Lung (tissue), 12 donors: Measurements from ENCODE around the gene PRSS8. TPM values are rescaled to one million over a fixed set of nuclear protein-coding genes. Genes with fewer than 3 reads are reported as not detected.

Experiments used
- ATAC-seq: fragments of 200-7000 bp; cut with Tn5 transposase; one replicate; pipeline ENCODE4 v1.9.1; 2020; ENCODE audit warnings: moderate number of reproducible peaks; ENCODE audit not compliant: insufficient read depth, low FRiP score
- DNase-seq, 3 donors: peaks; one replicate each; pipeline ENCODE4 v3.0.0-alpha.2; 2013 to 2017
- H3K27ac ChIP-seq, 2 donors: one replicate each; pipeline ENCODE4 v1.5.1; 2013; ENCODE audit warnings: mild to moderate bottlenecking in 2 of 2, moderate library complexity in 2 of 2, control low read depth in 1 of 2, inconsistent platforms in 1 of 2, low read depth in 1 of 2, low read length in 1 of 2
- H3K27me3 ChIP-seq, 3 donors: one replicate each; pipeline ENCODE4 v1.5.1; 2013; ENCODE audit warnings: low read length in 2 of 3; ENCODE audit not compliant: control insufficient read depth in 3 of 3, insufficient read depth in 3 of 3
- H3K36me3 ChIP-seq, 4 donors: one replicate each; pipeline ENCODE4 v1.5.1; 2013; ENCODE audit warnings: low read length in 4 of 4, mild to moderate bottlenecking in 1 of 4, moderate library complexity in 1 of 4; ENCODE audit not compliant: control insufficient read depth in 4 of 4, insufficient read depth in 4 of 4
- H3K4me1 ChIP-seq, 5 donors: one replicate each; pipeline ENCODE4 v1.5.1; 2013; ENCODE audit warnings: low read length in 5 of 5, mild to moderate bottlenecking in 2 of 5, moderate library complexity in 1 of 5; ENCODE audit not compliant: control insufficient read depth in 5 of 5, insufficient read depth in 5 of 5
- H3K4me3 ChIP-seq: one replicate; pipeline ENCODE4 v1.5.1; 2013; ENCODE audit warnings: mild to moderate bottlenecking, control low read depth, moderate library complexity
- H3K9ac ChIP-seq, 2 donors: one replicate each; pipeline ENCODE4 v1.5.1; 2013; ENCODE audit warnings: low read length in 2 of 2, control low read depth in 1 of 2; ENCODE audit not compliant: insufficient read depth in 1 of 2
- H3K9me3 ChIP-seq, 4 donors: one replicate each; pipeline ENCODE4 v1.5.1; 2013; ENCODE audit warnings: low read length in 3 of 4, mild to moderate bottlenecking in 1 of 4, moderate library complexity in 1 of 4; ENCODE audit not compliant: control insufficient read depth in 4 of 4, insufficient read depth in 3 of 4
- WGBS, 2 donors: extraction: QIAGEN DNeasy Blood & Tissue Kit; methylation state at CpG; one replicate each; pipeline ENCODE4 v1.1.7; 2013; 5-methylcytosine and 5-hydroxymethylcytosine counted together
- polyA plus RNA-seq, 2 donors: library from polyadenylated mRNA; stranded (reverse); fragments of 200-250 nt; gene quantifications; one replicate each; pipeline ENCODE4 v1.2.1, GENCODE V29; 2013
- total RNA-seq, 2 donors: library from RNA; depleted of rRNA in 1 of 2; stranded (reverse); fragments of >200 nt in 1 of 2; gene quantifications; one replicate each; pipeline ENCODE4 v1.2.1, GENCODE V29; 2014 to 2021
- TF ChIP-seq, protein P1 (sequence below): IDR thresholded peaks from 2 replicates; pipeline ENCODE4 v1.5.1; 2012; ENCODE audit warnings: mild to moderate bottlenecking; ENCODE audit errors: control extremely low read depth, extremely low read depth
- donor health status: control.
- donor health status: control.
- donor health status: Bipolar disorder and iron deficiency.
- donor health status: healthy.
- donor health status: DM: yes; HTN: yes; CAD: no.

The PRSS8 gene
- total and polyA plus RNA-seq, 4 donors, result 83.2 to 127 (median 89.8) TPM

DNA sequence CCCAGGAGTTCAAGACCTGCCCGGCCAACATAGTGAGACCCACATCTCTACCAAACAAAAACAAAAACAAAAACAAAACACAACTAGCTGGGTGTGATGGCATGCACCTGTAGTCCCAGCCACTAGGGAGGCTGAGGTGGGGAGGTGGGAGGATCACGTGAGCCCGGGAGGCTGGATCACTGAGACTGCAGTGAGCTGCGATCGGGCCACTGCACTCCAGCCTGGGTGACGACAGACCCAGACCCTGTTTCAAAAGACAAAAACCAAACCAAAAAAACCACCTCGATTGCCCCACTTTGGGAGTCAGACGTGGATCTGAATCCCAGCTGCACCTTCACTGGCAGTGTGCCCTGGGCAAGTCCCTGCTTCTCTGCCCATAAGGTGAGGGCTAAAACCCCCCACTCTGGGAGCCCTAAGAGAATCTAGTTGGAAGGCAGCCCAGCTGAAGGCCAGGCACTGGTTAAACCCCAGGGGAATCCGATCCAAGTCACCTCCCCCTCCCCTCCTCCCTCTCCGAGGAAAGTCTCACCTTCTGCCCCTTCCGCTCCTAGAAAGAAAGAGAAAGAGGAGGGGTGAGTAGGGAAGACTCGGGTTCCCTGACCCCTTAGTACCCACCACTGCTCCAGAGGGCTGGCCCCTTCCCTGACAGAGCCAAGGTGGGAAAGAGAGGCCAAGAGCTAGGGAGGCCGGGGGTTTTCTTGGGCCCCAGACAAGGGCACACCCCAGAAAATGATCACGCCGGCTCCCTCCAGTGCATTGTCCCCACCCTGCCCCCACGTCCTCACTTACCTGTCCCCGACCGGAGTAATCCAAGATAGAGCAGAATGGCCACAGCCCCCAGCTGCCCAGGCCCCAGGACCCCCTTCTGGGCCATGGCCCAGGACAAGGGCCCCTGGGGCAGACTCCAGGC, 647 bp downstream of the PRSS8 start:
- H3K4me3 ChIP-seq, result peak overlapping the region; percentile 38
- peaks cover 0 to 26% (median 13%) of the 10 kb centered on the region in 4 donors for H3K36me3 ChIP-seq
- DNase-seq (peak; percentile 63 to 78 (median 66)), ATAC-seq (no peak)
- no peaks in the 10 kb centered on the region for H3K9me3 ChIP-seq
- peak overlapping the region in 1 of 2 donors; percentile 84 for H3K27ac ChIP-seq
- 24 to 36% methylated on average over 16 to 18 of the region's 18 CpGs for WGBS, 2 donors
- TF ChIP-seq, protein P1, sequence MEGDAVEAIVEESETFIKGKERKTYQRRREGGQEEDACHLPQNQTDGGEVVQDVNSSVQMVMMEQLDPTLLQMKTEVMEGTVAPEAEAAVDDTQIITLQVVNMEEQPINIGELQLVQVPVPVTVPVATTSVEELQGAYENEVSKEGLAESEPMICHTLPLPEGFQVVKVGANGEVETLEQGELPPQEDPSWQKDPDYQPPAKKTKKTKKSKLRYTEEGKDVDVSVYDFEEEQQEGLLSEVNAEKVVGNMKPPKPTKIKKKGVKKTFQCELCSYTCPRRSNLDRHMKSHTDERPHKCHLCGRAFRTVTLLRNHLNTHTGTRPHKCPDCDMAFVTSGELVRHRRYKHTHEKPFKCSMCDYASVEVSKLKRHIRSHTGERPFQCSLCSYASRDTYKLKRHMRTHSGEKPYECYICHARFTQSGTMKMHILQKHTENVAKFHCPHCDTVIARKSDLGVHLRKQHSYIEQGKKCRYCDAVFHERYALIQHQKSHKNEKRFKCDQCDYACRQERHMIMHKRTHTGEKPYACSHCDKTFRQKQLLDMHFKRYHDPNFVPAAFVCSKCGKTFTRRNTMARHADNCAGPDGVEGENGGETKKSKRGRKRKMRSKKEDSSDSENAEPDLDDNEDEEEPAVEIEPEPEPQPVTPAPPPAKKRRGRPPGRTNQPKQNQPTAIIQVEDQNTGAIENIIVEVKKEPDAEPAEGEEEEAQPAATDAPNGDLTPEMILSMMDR, result no peak
- no peaks in the 10 kb centered on the region for H3K27me3 ChIP-seq
- H3K4me1 ChIP-seq, result peaks cover 2 to 48% (median 13%) of the 10 kb centered on the region in 5 donors
- H3K9ac ChIP-seq, result peak overlapping the region; percentile 48 to 57

DNA sequence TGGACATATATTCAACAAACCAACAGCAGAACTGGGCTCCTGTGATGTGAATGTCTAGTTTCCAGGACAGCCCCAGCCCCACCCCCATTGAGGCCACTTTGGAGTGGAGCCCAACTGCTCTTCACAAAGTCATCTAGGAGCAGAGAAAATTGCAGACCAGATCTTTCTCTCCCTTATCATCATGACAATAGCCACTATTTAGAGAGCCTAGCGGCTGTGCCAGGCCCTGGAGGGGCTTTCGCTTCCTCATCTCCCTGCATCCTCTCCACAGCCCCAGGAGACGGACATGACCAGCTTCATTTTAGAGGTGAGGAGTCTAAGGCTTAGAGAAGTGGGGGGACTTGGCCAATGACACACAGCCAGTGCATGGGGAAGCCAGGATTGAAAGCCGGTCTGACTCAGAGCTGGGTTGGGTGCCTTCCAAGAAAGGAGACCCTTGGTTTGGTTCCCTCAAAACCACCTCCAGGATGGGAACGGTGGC, 1.4 kb downstream of the PRSS8 start:
- 29 to 46% methylated on average over 5 of the region's 5 CpGs for WGBS, 2 donors
- peaks cover under 1 to 51% (median 10%) of the 10 kb centered on the region in 5 donors for H3K4me1 ChIP-seq
- TF ChIP-seq, protein P1, result no peak
- H3K4me3 ChIP-seq, result peak overlapping the region; percentile 14
- H3K27me3 ChIP-seq, result no peaks in the 10 kb centered on the region
- no peak for DNase-seq
- peak overlapping the region in 1 of 2 donors; percentile 38 for H3K9ac ChIP-seq
- H3K36me3 ChIP-seq, result peaks cover 3 to 29% (median 13%) of the 10 kb centered on the region in 4 donors
- no peak for ATAC-seq
- peak overlapping the region in 1 of 2 donors; percentile 84 for H3K27ac ChIP-seq
- no peaks in the 10 kb centered on the region for H3K9me3 ChIP-seq

DNA sequence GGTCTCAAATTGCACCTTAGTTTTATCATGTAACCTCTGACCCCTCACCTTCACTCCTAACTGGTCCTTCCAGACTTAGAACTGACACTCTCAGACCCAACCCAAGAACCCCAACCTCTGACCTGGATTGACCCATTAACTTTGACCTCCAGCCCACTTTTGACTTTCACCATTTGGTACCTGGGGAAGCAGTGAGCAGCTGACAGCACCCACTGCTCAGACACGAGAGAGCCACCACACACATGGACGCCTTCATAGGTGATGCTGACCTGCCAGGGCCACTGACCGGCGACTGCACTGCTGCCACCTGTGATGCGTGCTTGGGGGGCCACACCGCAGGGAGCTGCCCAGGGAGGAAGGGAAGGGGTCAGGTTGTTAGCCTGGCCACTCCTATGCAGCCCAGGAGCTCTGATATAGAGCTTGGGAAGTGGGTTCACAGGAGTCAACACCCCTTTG, 2.5 kb downstream of the PRSS8 start:
- Histone ChIP-seq H3K27me3 (no peaks in the 10 kb centered on the region), H3K9me3 (no peaks in the 10 kb centered on the region), H3K36me3 (peaks cover 10 to 29% (median 15%) of the 10 kb centered on the region in 4 donors), H3K27ac (no peak overlapping the region), H3K4me3 (no peak overlapping the region), H3K4me1 (peaks cover 0 to 42% (median 5%) of the 10 kb centered on the region in 5 donors), H3K9ac (no peak overlapping the region)
- ATAC-seq (no peak), DNase-seq (no peak)
- TF ChIP-seq, protein P1, result no peak
- 82 to 87% methylated on average over 6 of the region's 6 CpGs for WGBS, 2 donors
